H1 (cell line): ENCODE results near the gene GUCY2F. TPM values are rescaled to one million over a fixed set of nuclear protein-coding genes. Genes with fewer than 3 reads are reported as not detected.

Experiments used
- CTCF ChIA-PET: fragments of 300-600 bp; sonication (Branson Sonifier 250); formaldehyde crosslinking; loops from one replicate; lab custom pipeline; 2021; ENCODE audit not compliant: partially characterized antibody; lab: Charles Lee
- POLR2A ChIA-PET: fragments of 300-600 bp; sonication (Branson Sonifier 250); formaldehyde crosslinking; loops from one replicate; lab custom pipeline; 2021; ENCODE audit warnings: inconsistent platforms; ENCODE audit not compliant: partially characterized antibody; lab: Charles Lee
- DNase-seq, 2 experiments: peaks; one replicate each; pipeline versions ENCODE4 v3.0.0 to v3.0.0-alpha.2; 2010 to 2022; ENCODE audit warnings: low spot score in 2 of 2, low read depth in 1 of 2, mixed read lengths in 1 of 2
- FAIRE-seq: peaks from 2 replicates; lab custom pipeline; 2011; peaks lifted over from hg19 to GRCh38; lab: Jason Lieb, UNC
- H2AFZ ChIP-seq: 2 replicates; pipeline ENCODE4 v1.8.1; 2012; ENCODE audit warnings: low read length, inconsistent platforms
- H2AK5ac ChIP-seq: 2 replicates; pipeline ENCODE4 v1.6.1; 2013; ENCODE audit warnings: low read depth, low read length
- H2BK120ac ChIP-seq: replicated peaks from 2 replicates; pipeline ENCODE3; 2013; ENCODE audit warnings: low read depth, low read length, inconsistent platforms
- H2BK12ac ChIP-seq: 2 replicates; pipeline ENCODE4 v1.6.1; 2013; ENCODE audit warnings: low read depth, low read length
- H2BK15ac ChIP-seq: 2 replicates; pipeline ENCODE4 v1.6.1; 2013; ENCODE audit warnings: low read length
- H2BK20ac ChIP-seq: 2 replicates; pipeline ENCODE4 v1.6.1; 2013; ENCODE audit warnings: low read length
- H2BK5ac ChIP-seq: 2 replicates; pipeline ENCODE4 v1.6.1; 2013; ENCODE audit warnings: low read depth, low read length
- H3K14ac ChIP-seq: 2 replicates; pipeline ENCODE4 v1.6.1; 2013; ENCODE audit warnings: inconsistent platforms; ENCODE audit not compliant: insufficient read length
- H3K18ac ChIP-seq: 2 replicates; pipeline ENCODE4 v1.6.1; 2013; ENCODE audit warnings: low read length; ENCODE audit errors: extremely low read depth
- H3K23ac ChIP-seq: 2 replicates; pipeline ENCODE4 v1.6.1; 2013; ENCODE audit warnings: inconsistent platforms; ENCODE audit not compliant: insufficient read length
- H3K23me2 ChIP-seq: 2 replicates; pipeline ENCODE4 v1.6.1; 2013; ENCODE audit warnings: low read depth, low read length
- H3K27ac ChIP-seq: 2 replicates; pipeline ENCODE4 v1.6.1; 2011; ENCODE audit warnings: low read depth, low read length, inconsistent platforms
- H3K27me3 ChIP-seq, 4 experiments: replicated peaks in 1 of 4; 1 replicate in 1 of 4; 2 replicates in 3 of 4; pipeline versions ENCODE4 v1.6.1 to v1.8.1; 2011 to 2013; ENCODE audit warnings: low read length in 3 of 4, mild to moderate bottlenecking in 3 of 4, inconsistent platforms in 2 of 4, mixed read lengths in 2 of 4, moderate library complexity in 1 of 4; ENCODE audit not compliant: control insufficient read depth in 3 of 4, insufficient read depth in 3 of 4; ENCODE audit errors: extremely low read depth in 1 of 4
- H3K36me3 ChIP-seq, 4 experiments: 2 replicates each; pipeline versions ENCODE4 v1.6.1 to v1.8.1; 2011 to 2013; ENCODE audit warnings: mild to moderate bottlenecking in 4 of 4, low read length in 3 of 4, moderate library complexity in 2 of 4, control low read depth in 1 of 4, inconsistent platforms in 1 of 4; ENCODE audit not compliant: insufficient read depth in 4 of 4, control insufficient read depth in 2 of 4
- H3K4ac ChIP-seq: replicated peaks from 2 replicates; pipeline ENCODE3; 2013; ENCODE audit warnings: low read length, low read depth, mixed read lengths, inconsistent platforms; ENCODE audit not compliant: insufficient read length
- H3K4me1 ChIP-seq, 4 experiments: replicated peaks in 1 of 4; 1 replicate in 1 of 4; 2 replicates in 3 of 4; pipeline versions ENCODE4 v1.6.1 to v1.8.1; 2011 to 2013; ENCODE audit warnings: low read length in 3 of 4, inconsistent platforms in 2 of 4, mixed read lengths in 1 of 4; ENCODE audit not compliant: insufficient read depth in 4 of 4, control insufficient read depth in 3 of 4
- H3K4me2 ChIP-seq, 2 experiments: 2 replicates each; pipeline versions ENCODE4 v1.6.1 to v1.8.1; 2011 to 2013; ENCODE audit warnings: low read depth in 2 of 2, low read length in 2 of 2, control low read depth in 1 of 2, inconsistent platforms in 1 of 2, mild to moderate bottlenecking in 1 of 2; ENCODE audit not compliant: insufficient read depth in 1 of 2
- H3K4me3 ChIP-seq, 4 experiments: fragments of 200-600, 300-600 bp in 1 of 4; sonication (generic), shearing (Covaris generic), sonication (Bioruptor Twin) in 1 of 4; 2 replicates each; pipeline versions ENCODE4 v1.5.1 to v1.8.1; 2011 to 2016; ENCODE audit warnings: low read length in 4 of 4, low read depth in 3 of 4, control low read depth in 2 of 4, inconsistent platforms in 2 of 4, mild to moderate bottlenecking in 2 of 4, mixed read lengths in 1 of 4, moderate library complexity in 1 of 4; ENCODE audit not compliant: insufficient read depth in 2 of 4; ENCODE audit errors: extremely low read depth in 1 of 4
- H3K56ac ChIP-seq: replicated peaks from 2 replicates; pipeline ENCODE3; 2013; ENCODE audit warnings: low read depth, mild to moderate bottlenecking, mixed read lengths, low read length, inconsistent platforms; ENCODE audit not compliant: insufficient read length
- H3K79me1 ChIP-seq: 2 replicates; pipeline ENCODE4 v1.6.1; 2013; ENCODE audit warnings: low read depth, low read length, control low read depth
- H3K79me2 ChIP-seq, 2 experiments: 2 replicates each; pipeline versions ENCODE4 v1.6.1 to v1.8.1; 2012 to 2013; ENCODE audit warnings: low read length in 2 of 2, mild to moderate bottlenecking in 2 of 2, inconsistent platforms in 1 of 2; ENCODE audit not compliant: insufficient read depth in 2 of 2, control insufficient read depth in 1 of 2
- H3K9ac ChIP-seq, 4 experiments: replicated peaks in 1 of 4; 1 replicate in 1 of 4; 2 replicates in 3 of 4; pipeline versions ENCODE4 v1.6.1 to v1.8.1; 2011 to 2013; ENCODE audit warnings: low read depth in 3 of 4, low read length in 3 of 4, control low read depth in 2 of 4, mild to moderate bottlenecking in 2 of 4, moderate library complexity in 2 of 4, inconsistent platforms in 1 of 4; ENCODE audit errors: extremely low read depth in 1 of 4
- H3K9me3 ChIP-seq, 2 experiments: 2 replicates each; pipeline versions ENCODE4 v1.6.1 to v1.8.1; 2012 to 2013; ENCODE audit warnings: mild to moderate bottlenecking in 2 of 2, moderate library complexity in 2 of 2, control low read depth in 1 of 2, inconsistent platforms in 1 of 2, low read depth in 1 of 2, low read length in 1 of 2, mixed read lengths in 1 of 2; ENCODE audit not compliant: insufficient read depth in 2 of 2
- H4K20me1 ChIP-seq, 2 experiments: replicated peaks in 1 of 2; 2 replicates each; pipeline versions ENCODE3 to v1.8.1; 2011 to 2013; ENCODE audit warnings: inconsistent platforms in 2 of 2, low read length in 2 of 2, mild to moderate bottlenecking in 1 of 2; ENCODE audit not compliant: insufficient read depth in 2 of 2, control insufficient read depth in 1 of 2
- H4K5ac ChIP-seq: 2 replicates; pipeline ENCODE4 v1.6.1; 2013; ENCODE audit warnings: low read length, low read depth, mixed read lengths, inconsistent platforms; ENCODE audit not compliant: insufficient read length
- H4K8ac ChIP-seq: 2 replicates; pipeline ENCODE4 v1.8.0; 2013; ENCODE audit warnings: mild to moderate bottlenecking, moderate library complexity, low read length, inconsistent platforms; ENCODE audit not compliant: insufficient read depth; ENCODE audit errors: extremely low read depth
- H4K91ac ChIP-seq: replicated peaks from 2 replicates; pipeline ENCODE3; 2013; ENCODE audit warnings: low read length, mixed read lengths, inconsistent platforms; ENCODE audit not compliant: insufficient read length
- CBX8 ChIP-seq: fragments of 300-800, 300-1000 bp; sonication (generic); IDR thresholded peaks from 2 replicates; pipeline ENCODE4 v1.7.1; 2016; ENCODE audit warnings: low read depth, low read length, borderline replicate concordance
- CHD1 ChIP-seq: IDR thresholded peaks from 2 replicates; pipeline ENCODE4 v1.6.1; 2012; ENCODE audit warnings: low read depth, low read length, improper control_type of control experiment
- KDM5A ChIP-seq: fragments of 200-600 bp; IDR thresholded peaks from 2 replicates; pipeline ENCODE4 v1.7.1; 2012; ENCODE audit warnings: mild to moderate bottlenecking, low read length, inconsistent platforms, mixed read lengths
- POLR2AphosphoS5 ChIP-seq: IDR thresholded peaks from 2 replicates; pipeline ENCODE4 v1.6.1; 2011; ENCODE audit warnings: low read depth, low read length
- RXRA ChIP-seq: IDR thresholded peaks from 2 replicates; pipeline ENCODE4 v1.6.1; 2011; ENCODE audit warnings: low read depth, mild to moderate bottlenecking, low read length, moderate library complexity; ENCODE audit not compliant: insufficient read depth
- SIN3A ChIP-seq, 2 experiments: IDR thresholded peaks in 1 of 2; conservative IDR thresholded peaks in 1 of 2; 2 replicates each; pipeline ENCODE4 v1.6.1; 2011 to 2012; ENCODE audit warnings: low read length in 2 of 2, improper control_type of control experiment in 1 of 2, low read depth in 1 of 2, mild to moderate bottlenecking in 1 of 2
- SP1 ChIP-seq: IDR thresholded peaks from 2 replicates; pipeline ENCODE4 v1.6.1; 2011; ENCODE audit warnings: low read depth, low read length
- SP2 ChIP-seq: IDR thresholded peaks from 2 replicates; pipeline ENCODE4 v1.6.1; 2012; ENCODE audit warnings: mild to moderate bottlenecking, low read length, inconsistent platforms
- TBP ChIP-seq: IDR thresholded peaks from 2 replicates; pipeline ENCODE4 v1.6.1; 2011; ENCODE audit warnings: low read depth, low read length, improper control_type of control experiment
- WGBS, 2 experiments: shearing (Covaris generic) in 1 of 2; methylation state at CpG; one replicate each; pipeline versions ENCODE4 v1.1.6 to v1.1.7; 2013 to 2015; ENCODE audit warnings: low lambda C conversion rate in 2 of 2, mixed read lengths in 2 of 2, inconsistent platforms in 1 of 2, low coverage in 1 of 2, missing lambda C conversion rate in 1 of 2; ENCODE audit not compliant: insufficient replicate concordance in 2 of 2, insufficient coverage in 1 of 2, insufficient read length in 1 of 2; ENCODE audit errors: extremely low coverage in 1 of 2, missing lambda C conversion rate in 1 of 2; 5-methylcytosine and 5-hydroxymethylcytosine counted together
- polyA plus RNA-seq, 7 experiments: library from polyadenylated mRNA; depleted of rRNA in 3 of 7; stranded (reverse) in 5 of 7; unstranded in 2 of 7; fragments of >200 nt in 5 of 7; fragments of 200-250 nt in 2 of 7; gene quantifications; 1 replicate in 5 of 7; 2 replicates in 1 of 7; 4 replicates in 1 of 7; pipeline versions ENCODE4 v1.2.1 to v1.2.3, GENCODE V29; 2011 to 2013; ENCODE audit warnings: missing spikeins in 2 of 7, mixed read lengths in 2 of 7
- total RNA-seq: library from RNA; stranded (reverse); fragmentation: NEBNext Ultra II Directional; extraction: Animal tissue kit (Norgen Biotek cat#: 25700); gene quantifications from 2 replicates; pipeline ENCODE4 v1.2.1, GENCODE V29; 2021

Gene GUCY2F
- total and polyA plus RNA-seq, 2 of the 8 experiments (the other 6 are each of a cell fraction or from before 2014, with no cell fraction given): 0.02 TPM; not detected in 1

- Histone ChIP-seq H4K8ac (no peak overlapping the region), H3K4me3 (no peak overlapping the region), H3K4me1 (no peaks in the 10 kb centered on the region), H3K23me2 (no peaks in the 10 kb centered on the region), H4K5ac (no peak overlapping the region), H2BK15ac (no peak overlapping the region), H2AK5ac (no peak overlapping the region), H3K79me2 (no peaks in the 10 kb centered on the region), H3K79me1 (no peaks in the 10 kb centered on the region), H3K14ac (no peak overlapping the region), H3K9me3 (no peaks in the 10 kb centered on the region), H2BK5ac (no peak overlapping the region), H3K27me3 (no peaks in the 10 kb centered on the region), H2AFZ (no peak overlapping the region), H3K9ac (no peak overlapping the region), H3K23ac (no peak overlapping the region), H3K18ac (no peak overlapping the region), H2BK20ac (no peak overlapping the region), H3K27ac (no peak overlapping the region), H3K4ac (no peak overlapping the region), H3K36me3 (no peaks in the 10 kb centered on the region), H4K91ac (no peak overlapping the region), H2BK120ac (no peak overlapping the region), H4K20me1 (no peaks in the 10 kb centered on the region), H3K56ac (no peak overlapping the region), H3K4me2 (no peak overlapping the region), H2BK12ac (no peak overlapping the region)
- ChIA-PET POLR2A (no interaction called here), CTCF (interaction anchor here (0.9 to 1.9 kb wide), 2 partner anchors 10 to 75 kb away, joined by 3 to 13 read pairs; no protein-coding TSS in a partner anchor)
- WGBS, 2 experiments: 100% methylated on average over 2 of the region's 2 CpGs; no CpG with 5 or more reads in 1 of the 2 experiments
- DNase-seq (no peak), FAIRE-seq (no peak)
- no peak for TF ChIP-seq RXRA
- no peak for TF ChIP-seq CHD1
- TF ChIP-seq CBX8: no peak
- TF ChIP-seq TBP: no peak
- no peak for TF ChIP-seq POLR2AphosphoS5
- no peak for TF ChIP-seq SP1
- no peak for TF ChIP-seq SP2
- no peak for TF ChIP-seq KDM5A
- no peak for TF ChIP-seq SIN3A (conservative IDR thresholded peaks at IDR 0.05 in 1 of 2, IDR thresholded peaks at IDR 0.05 in 1 of 2; ENCODE audit: low read depth in 1 of 2, low read length in 2 of 2)
These were observed 18.1 kb downstream of the GUCY2F start for GRCh38 chrX:109463784-109464183.
